ENCODE measurements around the gene MAP7D3.
"Not testable (repeated sequence)": the region's sequence is repeated elsewhere in the genome, so short reads cannot be mapped to it uniquely, and the experiment has no call there.

MAP7D3 gene

GRCh38 chrX:136250191-136251040 is 784 bp downstream of the MAP7D3 start:
- DNase-seq, result no peak

GRCh38 chrX:136246201-136246600 is 5.0 kb downstream of the MAP7D3 start:
- no peak for DNase-seq

- DNase-seq, result not testable (repeated sequence)
These were observed 13.4 kb downstream of the MAP7D3 start for GRCh38 chrX:136237849-136238248.

- no peak for DNase-seq
These were observed 14.1 kb downstream of the MAP7D3 start for GRCh38 chrX:136237074-136237473.

GRCh38 chrX:136228839-136229207 is 22.4 kb downstream of the MAP7D3 start:
- DNase-seq, result no peak

GRCh38 chrX:136227948-136228838 is 23.0 kb downstream of the MAP7D3 start:
- no peak for DNase-seq

GRCh38 chrX:136227074-136227473 is 24.1 kb downstream of the MAP7D3 start:
- no peak for DNase-seq

GRCh38 chrX:136221851-136222513 is 29.2 kb downstream of the MAP7D3 start:
- no peak for DNase-seq

- no peak for DNase-seq
These were observed 30.2 kb downstream of the MAP7D3 start for GRCh38 chrX:136220951-136221350.

- no peak for DNase-seq
These were observed 30.7 kb downstream of the MAP7D3 start for GRCh38 chrX:136220540-136220939.

- no peak for DNase-seq
These were observed 31.3 kb downstream of the MAP7D3 start for GRCh38 chrX:136219893-136220292.

- DNase-seq, result no peak
These were observed 35.6 kb downstream of the MAP7D3 start for GRCh38 chrX:136215559-136215958.

- no peak for DNase-seq
These were observed 36.6 kb downstream of the MAP7D3 start for GRCh38 chrX:136214551-136214950.

- no peak for DNase-seq
These were observed 38.6 kb downstream of the MAP7D3 start for GRCh38 chrX:136212557-136213111.

GRCh38 chrX:136211766-136212556 is 39.2 kb downstream of the MAP7D3 start:
- no peak for DNase-seq

- DNase-seq, result no peak
These were observed 40.4 kb downstream of the MAP7D3 start for GRCh38 chrX:136210806-136211205.

GRCh38 chrX:136210243-136210642 is 41.0 kb downstream of the MAP7D3 start:
- peak; percentile 17 for DNase-seq

- DNase-seq, result no peak
These were observed 41.4 kb downstream of the MAP7D3 start for GRCh38 chrX:136209751-136210150.

- peak; percentile 17 for DNase-seq
These were observed 42.0 kb downstream of the MAP7D3 start for GRCh38 chrX:136209016-136209738.

GRCh38 chrX:136207546-136207945 is 43.7 kb downstream of the MAP7D3 start:
- DNase-seq, result no peak

GRCh38 chrX:136206916-136207315 is 44.3 kb downstream of the MAP7D3 start:
- no peak for DNase-seq

All from CD4-positive, alpha-beta T cell treated with Interferon gamma for 1 hour (primary cell).